Panc1 (cell line): ENCODE measurements around the gene OR6J1.

Experiments used
- CTCF ChIP-seq: fragments of 450-650 bp; IDR thresholded peaks from 2 replicates; pipeline ENCODE4 v1.5.1; 2017; ENCODE audit warnings: mild to moderate bottlenecking
- POLR2AphosphoS5 ChIP-seq: IDR thresholded peaks from 2 replicates; pipeline ENCODE4 v1.6.1; 2012; ENCODE audit warnings: mild to moderate bottlenecking, low read depth, low read length, moderate library complexity
- REST ChIP-seq, 2 experiments: IDR thresholded peaks; 2 replicates each; pipeline ENCODE4 v1.6.1; 2011 to 2012; ENCODE audit warnings: low read depth in 2 of 2, control low read depth in 1 of 2, low read length in 1 of 2, mild to moderate bottlenecking in 1 of 2, moderate library complexity in 1 of 2; ENCODE audit not compliant: insufficient read depth in 1 of 2
- SIN3A ChIP-seq: IDR thresholded peaks from 2 replicates; pipeline ENCODE4 v1.6.1; 2012; ENCODE audit warnings: low read depth, mild to moderate bottlenecking, low read length, moderate library complexity, borderline replicate concordance; ENCODE audit not compliant: insufficient read depth
- TCF7L2 ChIP-seq: IDR thresholded peaks from 2 replicates; pipeline ENCODE4 v1.6.1; 2011; ENCODE audit warnings: mild to moderate bottlenecking, low read depth, low read length, inconsistent platforms

- TF ChIP-seq CTCF = no peak
- TF ChIP-seq POLR2AphosphoS5 = no peak
- no peak for TF ChIP-seq SIN3A
- no peak for TF ChIP-seq TCF7L2
- no peak for TF ChIP-seq REST (IDR thresholded peaks at IDR 0.05; ENCODE audit: insufficient read depth in 1 of 2, low read depth in 2 of 2, low read length in 1 of 2)
These were observed 34.1 kb upstream of the OR6J1 start for GRCh38 chr14:22678221-22678620.
